Measurements from ENCODE around the gene ADAMTS8. TPM values are rescaled to one million over a fixed set of nuclear protein-coding genes. Genes with fewer than 3 reads are reported as not detected.

The ADAMTS8 gene, protein sequence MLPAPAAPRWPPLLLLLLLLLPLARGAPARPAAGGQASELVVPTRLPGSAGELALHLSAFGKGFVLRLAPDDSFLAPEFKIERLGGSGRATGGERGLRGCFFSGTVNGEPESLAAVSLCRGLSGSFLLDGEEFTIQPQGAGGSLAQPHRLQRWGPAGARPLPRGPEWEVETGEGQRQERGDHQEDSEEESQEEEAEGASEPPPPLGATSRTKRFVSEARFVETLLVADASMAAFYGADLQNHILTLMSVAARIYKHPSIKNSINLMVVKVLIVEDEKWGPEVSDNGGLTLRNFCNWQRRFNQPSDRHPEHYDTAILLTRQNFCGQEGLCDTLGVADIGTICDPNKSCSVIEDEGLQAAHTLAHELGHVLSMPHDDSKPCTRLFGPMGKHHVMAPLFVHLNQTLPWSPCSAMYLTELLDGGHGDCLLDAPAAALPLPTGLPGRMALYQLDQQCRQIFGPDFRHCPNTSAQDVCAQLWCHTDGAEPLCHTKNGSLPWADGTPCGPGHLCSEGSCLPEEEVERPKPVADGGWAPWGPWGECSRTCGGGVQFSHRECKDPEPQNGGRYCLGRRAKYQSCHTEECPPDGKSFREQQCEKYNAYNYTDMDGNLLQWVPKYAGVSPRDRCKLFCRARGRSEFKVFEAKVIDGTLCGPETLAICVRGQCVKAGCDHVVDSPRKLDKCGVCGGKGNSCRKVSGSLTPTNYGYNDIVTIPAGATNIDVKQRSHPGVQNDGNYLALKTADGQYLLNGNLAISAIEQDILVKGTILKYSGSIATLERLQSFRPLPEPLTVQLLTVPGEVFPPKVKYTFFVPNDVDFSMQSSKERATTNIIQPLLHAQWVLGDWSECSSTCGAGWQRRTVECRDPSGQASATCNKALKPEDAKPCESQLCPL
- not detected in 2 replicates for total RNA-seq

GRCh38 chr11:130428316-130429119, at the start of gene ADAMTS8:
Gene ADAMTS8, minus strand, starts transcription at chr11:130428609. Its CDS starts 323 bp downstream, at chr11:130428286.
- no peak for DNase-seq
- peaks cover 62% of the 10 kb centered on the region for H3K27me3 Mint-ChIP-seq
- intact Hi-C loops (cut with micrococcal nuclease), result no loop called here
- peak within 1 kb of the TSS; percentile 20 for H3K27ac Mint-ChIP-seq
- no peaks in the 10 kb centered on the region for H3K9me3 Mint-ChIP-seq
- peaks cover 5% of the 10 kb centered on the region for H3K4me1 Mint-ChIP-seq
- H3K4me3 Mint-ChIP-seq, result peak within 1 kb of the TSS; percentile 70
- H3K36me3 Mint-ChIP-seq (ENCODE audit: low read depth), result no peaks in the 10 kb centered on the region

- Mint-ChIP-seq H3K4me3 (no peak overlapping the region), H3K36me3 (ENCODE audit: low read depth) (no peaks in the 10 kb centered on the region), H3K9me3 (no peaks in the 10 kb centered on the region), H3K4me1 (no peaks in the 10 kb centered on the region), H3K27ac (no peak overlapping the region), H3K27me3 (peaks cover 3% of the 10 kb centered on the region)
- DNase-seq, result no peak
- intact Hi-C loops (cut with micrococcal nuclease), result no loop called here
These were observed 49.3 kb upstream of the ADAMTS8 start for GRCh38 chr11:130477586-130478203.

- no peaks in the 10 kb centered on the region for H3K9me3 Mint-ChIP-seq
- H3K27ac Mint-ChIP-seq, result no peak overlapping the region
These were observed 48.6 kb upstream of the ADAMTS8 start for GRCh38 chr11:130476922-130477491.

DNA sequence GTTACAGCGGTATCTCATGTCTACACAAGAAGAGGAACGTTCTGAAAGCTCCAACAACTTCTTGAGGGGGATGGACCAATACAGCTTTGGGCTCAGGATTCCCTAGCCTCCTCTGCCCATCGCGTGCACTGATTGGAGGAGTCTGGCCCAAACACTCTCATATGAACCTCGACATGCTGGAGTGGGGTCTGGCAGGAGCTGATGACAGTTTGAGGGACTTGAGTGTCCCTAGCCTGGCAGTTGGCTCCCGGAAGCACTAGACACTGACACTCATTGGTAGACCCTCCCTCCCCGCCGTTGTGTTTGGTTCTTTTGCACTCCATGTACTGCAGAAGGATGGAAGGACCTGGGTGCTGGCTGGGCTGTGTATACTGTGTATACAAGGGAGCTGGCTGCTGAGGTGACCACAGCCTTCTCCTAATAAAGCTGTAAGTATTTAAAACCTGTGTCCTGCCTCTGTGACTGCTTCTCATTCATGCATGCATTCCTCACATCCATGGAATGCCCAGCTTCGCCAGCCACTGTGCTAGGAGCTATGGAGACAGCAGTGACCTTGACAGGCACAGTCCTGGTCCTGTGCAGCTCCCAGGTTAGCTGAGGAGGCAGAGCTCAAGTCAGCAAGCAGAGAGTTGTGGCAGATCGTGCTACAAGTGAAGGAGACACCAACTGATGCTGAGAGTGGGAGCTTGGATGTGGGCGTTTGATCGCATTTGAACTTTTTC, 48.0 kb upstream of the ADAMTS8 start:
- H3K27ac Mint-ChIP-seq, result no peak overlapping the region
- no peak for DNase-seq
- no peaks in the 10 kb centered on the region for H3K4me1 Mint-ChIP-seq
- peaks cover 3% of the 10 kb centered on the region for H3K27me3 Mint-ChIP-seq
- H3K9me3 Mint-ChIP-seq, result no peaks in the 10 kb centered on the region
- H3K4me3 Mint-ChIP-seq, result no peak overlapping the region
- no peaks in the 10 kb centered on the region for H3K36me3 Mint-ChIP-seq (ENCODE audit: low read depth)
- intact Hi-C loops (cut with micrococcal nuclease), result no loop called here

More at GRCh38 chr11:130476922-130477491, 48.6 kb upstream of the ADAMTS8 start:
- intact Hi-C loops (cut with micrococcal nuclease), result no loop called here
- H3K36me3 Mint-ChIP-seq (ENCODE audit: low read depth), result no peaks in the 10 kb centered on the region
- no peak for DNase-seq
- no peak overlapping the region for H3K4me3 Mint-ChIP-seq
- peaks cover 3% of the 10 kb centered on the region for H3K27me3 Mint-ChIP-seq
- H3K4me1 Mint-ChIP-seq, result no peaks in the 10 kb centered on the region

DNA sequence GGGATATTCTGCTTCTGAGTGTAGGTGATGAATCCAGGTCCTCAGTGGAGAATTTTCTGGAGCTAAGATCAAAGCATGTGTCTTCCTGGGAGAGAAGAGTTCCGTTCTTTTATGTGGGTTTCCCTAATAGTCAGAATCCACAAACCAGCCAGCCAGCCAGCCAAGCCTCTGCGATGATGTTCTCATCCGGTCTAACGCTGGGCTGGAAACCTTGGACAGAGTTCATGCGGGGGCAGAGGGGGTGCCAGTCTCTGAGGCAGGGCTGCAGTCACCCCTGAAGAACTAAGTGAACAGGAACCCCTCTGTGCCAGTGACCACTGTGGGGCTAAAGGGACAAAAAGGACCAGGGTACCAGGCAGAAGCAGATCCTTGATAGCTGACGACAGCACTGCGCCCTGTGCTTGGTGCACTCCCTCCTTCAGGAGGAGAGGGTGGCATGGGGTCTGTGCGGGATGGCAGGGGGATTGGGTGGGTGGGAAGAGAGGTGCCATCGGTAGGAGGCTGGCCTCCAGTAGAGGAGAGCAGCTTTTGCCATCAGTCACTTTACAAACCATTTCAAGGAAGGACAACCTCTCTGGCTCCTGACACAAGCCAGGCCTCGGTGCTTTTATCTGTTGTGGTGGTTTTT, 47.1 kb upstream of the ADAMTS8 start:
- Mint-ChIP-seq H3K27ac (no peak overlapping the region), H3K9me3 (no peaks in the 10 kb centered on the region), H3K27me3 (peaks cover 3% of the 10 kb centered on the region), H3K36me3 (ENCODE audit: low read depth) (no peaks in the 10 kb centered on the region), H3K4me3 (no peak overlapping the region), H3K4me1 (no peaks in the 10 kb centered on the region)
- no peak for DNase-seq
- intact Hi-C loops (cut with micrococcal nuclease), result no loop called here

DNA sequence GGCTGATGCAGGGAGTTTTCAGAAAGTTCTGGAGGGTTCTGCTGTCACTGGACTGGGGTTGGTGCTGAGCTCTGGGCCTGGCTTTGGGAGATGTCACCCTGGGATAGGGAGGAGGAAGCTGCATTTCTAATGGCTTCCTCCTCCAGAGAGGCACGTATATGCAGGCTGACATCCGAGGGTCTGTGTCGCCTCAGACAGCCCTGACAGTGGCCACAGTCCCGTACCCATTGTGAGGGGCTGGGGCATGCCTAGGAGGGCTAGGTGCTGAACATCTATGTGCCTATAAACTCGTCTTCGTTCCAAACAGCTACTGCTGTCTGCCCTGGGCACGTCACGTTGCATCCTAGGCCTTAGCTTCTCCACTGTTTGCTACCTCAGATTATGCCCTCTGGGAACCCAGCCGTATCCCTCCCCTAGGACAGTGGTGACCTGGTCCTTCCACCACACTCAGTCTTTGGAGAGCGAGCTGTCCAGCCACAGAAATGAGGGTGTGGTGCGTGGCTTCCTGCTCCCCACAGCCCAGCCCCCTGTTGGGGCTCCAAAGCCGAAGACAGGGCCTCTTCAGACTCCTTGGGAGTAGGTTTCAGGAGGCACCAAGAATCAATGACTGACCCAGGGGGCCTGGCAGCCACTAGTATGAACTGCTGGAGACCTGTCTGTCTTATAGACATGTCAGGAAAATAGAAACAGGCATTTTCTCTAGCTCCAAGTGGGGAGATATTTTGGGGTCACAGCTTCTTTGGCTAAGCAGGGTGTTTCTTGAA, 46.4 kb upstream of the ADAMTS8 start:
- intact Hi-C loops (cut with micrococcal nuclease), result no loop called here
- no peak for DNase-seq
- H3K27ac Mint-ChIP-seq, result no peak overlapping the region
- H3K36me3 Mint-ChIP-seq (ENCODE audit: low read depth), result no peaks in the 10 kb centered on the region
- no peaks in the 10 kb centered on the region for H3K4me1 Mint-ChIP-seq
- H3K27me3 Mint-ChIP-seq, result peaks cover 3% of the 10 kb centered on the region
- no peak overlapping the region for H3K4me3 Mint-ChIP-seq
- H3K9me3 Mint-ChIP-seq, result no peaks in the 10 kb centered on the region

DNA sequence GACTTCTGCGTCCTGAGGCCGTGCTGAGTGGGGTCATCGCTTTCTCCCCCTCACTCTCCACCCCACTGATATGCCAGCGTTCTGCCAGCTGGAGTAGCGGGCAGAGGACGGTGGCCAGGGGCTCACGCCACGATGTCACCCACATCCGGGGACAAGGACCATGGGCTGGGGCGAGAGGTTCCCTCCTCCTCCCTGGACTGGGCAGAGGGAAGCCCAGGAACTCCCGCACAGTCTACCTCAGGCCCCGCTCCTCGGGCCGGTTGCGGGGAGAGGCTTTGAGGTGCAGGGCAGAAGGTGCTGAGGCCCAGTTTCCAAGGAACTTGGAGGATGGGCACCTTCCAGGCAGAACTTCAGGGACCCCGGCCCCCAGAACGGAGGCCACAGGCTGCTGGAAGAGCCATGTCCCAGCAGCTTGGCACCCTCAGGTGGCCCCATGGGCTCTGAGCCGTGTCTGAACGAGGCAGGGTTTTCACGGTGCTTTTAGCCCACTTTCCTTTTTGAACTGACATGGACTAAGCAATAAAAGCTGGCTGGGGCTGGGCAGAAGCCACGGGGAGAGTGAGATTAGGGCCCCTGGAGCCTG, 45.5 kb upstream of the ADAMTS8 start:
- H3K9me3 Mint-ChIP-seq, result no peaks in the 10 kb centered on the region
- DNase-seq, result no peak
- no peak overlapping the region for H3K27ac Mint-ChIP-seq
- peaks cover 3% of the 10 kb centered on the region for H3K27me3 Mint-ChIP-seq
- no peak overlapping the region for H3K4me3 Mint-ChIP-seq
- H3K4me1 Mint-ChIP-seq, result no peaks in the 10 kb centered on the region
- H3K36me3 Mint-ChIP-seq (ENCODE audit: low read depth), result no peaks in the 10 kb centered on the region
- intact Hi-C loops (cut with micrococcal nuclease), result no loop called here

- DNase-seq, result no peak
- no peak overlapping the region for H3K4me3 Mint-ChIP-seq
- intact Hi-C loops (cut with micrococcal nuclease), result no loop called here
- H3K27ac Mint-ChIP-seq, result no peak overlapping the region
- no peaks in the 10 kb centered on the region for H3K4me1 Mint-ChIP-seq
- peaks cover 3% of the 10 kb centered on the region for H3K27me3 Mint-ChIP-seq
- H3K9me3 Mint-ChIP-seq, result no peaks in the 10 kb centered on the region
- H3K36me3 Mint-ChIP-seq (ENCODE audit: low read depth), result no peaks in the 10 kb centered on the region
These were observed 44.8 kb upstream of the ADAMTS8 start for GRCh38 chr11:130473056-130473794.

DNA sequence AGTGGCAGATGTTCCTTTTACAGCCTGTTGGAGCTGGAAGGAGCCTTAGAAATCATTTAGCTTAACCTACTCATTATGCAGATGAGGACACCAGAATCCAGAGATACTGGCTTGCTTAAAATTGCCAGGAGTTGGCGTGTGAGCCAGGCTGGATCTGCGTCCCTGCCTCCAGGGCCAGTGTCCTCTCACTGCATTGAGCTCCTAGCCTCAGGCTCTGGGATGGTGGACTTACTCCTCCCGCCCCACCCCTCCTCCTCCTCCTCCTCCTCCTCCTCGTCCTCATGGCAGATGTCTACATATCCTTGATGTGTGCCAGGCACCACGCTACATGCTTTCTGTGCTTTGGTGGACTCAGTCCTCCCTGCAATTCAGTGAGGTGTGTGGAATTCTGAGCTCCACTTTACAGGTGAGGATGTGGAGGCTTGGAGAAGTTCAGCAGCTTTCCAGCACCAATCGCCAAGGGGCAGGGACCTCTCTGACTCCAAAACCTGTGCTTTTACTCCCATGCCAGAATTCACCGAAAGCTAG, 44.1 kb upstream of the ADAMTS8 start:
- H3K27ac Mint-ChIP-seq, result no peak overlapping the region
- no peak for DNase-seq
- intact Hi-C loops (cut with micrococcal nuclease), result no loop called here
- H3K36me3 Mint-ChIP-seq (ENCODE audit: low read depth), result no peaks in the 10 kb centered on the region
- H3K27me3 Mint-ChIP-seq, result peaks cover 3% of the 10 kb centered on the region
- H3K4me3 Mint-ChIP-seq, result no peak overlapping the region
- no peaks in the 10 kb centered on the region for H3K4me1 Mint-ChIP-seq
- H3K9me3 Mint-ChIP-seq, result no peaks in the 10 kb centered on the region

GRCh38 chr11:130471731-130472433, 43.5 kb upstream of the ADAMTS8 start:
- Mint-ChIP-seq H3K36me3 (ENCODE audit: low read depth) (no peaks in the 10 kb centered on the region), H3K27me3 (peaks cover 3% of the 10 kb centered on the region), H3K9me3 (no peaks in the 10 kb centered on the region), H3K27ac (no peak overlapping the region), H3K4me1 (no peaks in the 10 kb centered on the region), H3K4me3 (no peak overlapping the region)
- intact Hi-C loops (cut with micrococcal nuclease), result no loop called here
- DNase-seq, result no peak
